GM19025 (cell line): ENCODE data around the gene TCAIM.
"Not testable (repeated sequence)": the region's sequence is repeated elsewhere in the genome, so short reads cannot be mapped to it uniquely, and the experiment has no call there.

Source experiments
- ATAC-seq: cut with Tn5 transposase; IDR thresholded peaks from one replicate; pipeline ENCODE4 v1.9.1; 2021; ENCODE audit warnings: mild to moderate bottlenecking, low read depth, moderate library complexity; ENCODE audit not compliant: unreplicated experiment

The TCAIM gene

GRCh38 chr3:44412365-44412764 lies 73.8 kb downstream of the TCAIM start:
- no peak for ATAC-seq

GRCh38 chr3:44414517-44415090 lies 76.0 kb downstream of the TCAIM start:
- ATAC-seq, result no peak

- ATAC-seq, result no peak
These were observed 76.9 kb downstream of the TCAIM start for GRCh38 chr3:44415421-44415820.

GRCh38 chr3:44416031-44417030 lies 77.8 kb downstream of the TCAIM start:
- ATAC-seq, result no peak

- ATAC-seq, result not testable (repeated sequence)
These were observed 79.6 kb downstream of the TCAIM start for GRCh38 chr3:44418118-44418517.

GRCh38 chr3:44418549-44418948 lies 80.0 kb downstream of the TCAIM start:
- ATAC-seq, result no peak

GRCh38 chr3:44419116-44419922 lies 80.8 kb downstream of the TCAIM start:
- no peak for ATAC-seq

GRCh38 chr3:44419923-44420650 lies 81.5 kb downstream of the TCAIM start:
- ATAC-seq, result no peak

GRCh38 chr3:44420676-44421075 lies 82.1 kb downstream of the TCAIM start:
- no peak for ATAC-seq

GRCh38 chr3:44421280-44421679 lies 82.7 kb downstream of the TCAIM start:
- no peak for ATAC-seq

- no peak for ATAC-seq
These were observed 86.2 kb downstream of the TCAIM start for GRCh38 chr3:44424758-44425157.

GRCh38 chr3:44427683-44428082 lies 89.1 kb downstream of the TCAIM start:
- no peak for ATAC-seq

- ATAC-seq, result no peak
These were observed 90.3 kb downstream of the TCAIM start for GRCh38 chr3:44428910-44429309.

- no peak for ATAC-seq
These were observed 90.9 kb downstream of the TCAIM start for GRCh38 chr3:44429459-44429858.

GRCh38 chr3:44430466-44430865 lies 91.9 kb downstream of the TCAIM start:
- no peak for ATAC-seq

GRCh38 chr3:44434834-44435510 lies 96.4 kb downstream of the TCAIM start:
- ATAC-seq, result no peak

- no peak for ATAC-seq
These were observed 97.6 kb downstream of the TCAIM start for GRCh38 chr3:44436181-44436580.

GRCh38 chr3:44437800-44438199 lies 99.2 kb downstream of the TCAIM start:
- ATAC-seq, result no peak

- peak; percentile 92 for ATAC-seq
These were observed 101.1 kb downstream of the TCAIM start for GRCh38 chr3:44439499-44440295.
